ENCODE data around the gene TTN.
A peak's percentile ranks its signal among the peaks of the same experiment; 100 is the strongest.

The TTN gene

GRCh38 chr2:178827111-178827510 lies 19.9 kb upstream of the TTN start:
- Histone ChIP-seq H3K4me3 (ENCODE audit: low read depth, low read length) (no peak overlapping the region), H3K36me3 (replicated peaks) (no peaks in the 10 kb centered on the region), H3K27ac (no peak overlapping the region), H3K27me3 (replicated peaks) (no peaks in the 10 kb centered on the region)
- no peak for DNase-seq
- in situ Hi-C loops (cut with HindIII; ENCODE audit: low pct_ligation_motif_present, low sequenced_read_pairs), result no loop called here
- TF ChIP-seq, protein P1, sequence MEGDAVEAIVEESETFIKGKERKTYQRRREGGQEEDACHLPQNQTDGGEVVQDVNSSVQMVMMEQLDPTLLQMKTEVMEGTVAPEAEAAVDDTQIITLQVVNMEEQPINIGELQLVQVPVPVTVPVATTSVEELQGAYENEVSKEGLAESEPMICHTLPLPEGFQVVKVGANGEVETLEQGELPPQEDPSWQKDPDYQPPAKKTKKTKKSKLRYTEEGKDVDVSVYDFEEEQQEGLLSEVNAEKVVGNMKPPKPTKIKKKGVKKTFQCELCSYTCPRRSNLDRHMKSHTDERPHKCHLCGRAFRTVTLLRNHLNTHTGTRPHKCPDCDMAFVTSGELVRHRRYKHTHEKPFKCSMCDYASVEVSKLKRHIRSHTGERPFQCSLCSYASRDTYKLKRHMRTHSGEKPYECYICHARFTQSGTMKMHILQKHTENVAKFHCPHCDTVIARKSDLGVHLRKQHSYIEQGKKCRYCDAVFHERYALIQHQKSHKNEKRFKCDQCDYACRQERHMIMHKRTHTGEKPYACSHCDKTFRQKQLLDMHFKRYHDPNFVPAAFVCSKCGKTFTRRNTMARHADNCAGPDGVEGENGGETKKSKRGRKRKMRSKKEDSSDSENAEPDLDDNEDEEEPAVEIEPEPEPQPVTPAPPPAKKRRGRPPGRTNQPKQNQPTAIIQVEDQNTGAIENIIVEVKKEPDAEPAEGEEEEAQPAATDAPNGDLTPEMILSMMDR (IDR thresholded peaks at IDR 0.05; ENCODE audit: low read depth, low read length, missing control alignments), result no peak

DNA sequence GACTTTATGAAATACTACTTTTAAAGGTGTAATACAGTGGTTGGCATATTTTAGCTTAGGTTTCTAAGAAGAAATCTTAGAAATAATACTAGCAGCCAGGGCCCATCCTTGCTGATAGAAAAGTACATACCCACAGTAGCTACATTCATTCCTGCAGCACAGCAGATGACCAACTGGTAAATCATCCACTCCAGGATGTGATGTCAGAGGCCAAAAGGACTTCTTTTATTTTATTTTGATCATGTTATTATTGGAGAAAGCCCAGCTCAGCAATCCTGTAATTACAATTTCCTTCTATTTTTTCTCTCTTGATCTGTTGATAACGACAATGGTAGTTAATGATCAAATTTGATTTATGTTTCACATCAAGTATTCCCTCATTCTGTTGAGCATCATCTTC lies 18.0 kb upstream of the TTN start:
- Histone ChIP-seq H3K27me3 (replicated peaks) (no peaks in the 10 kb centered on the region), H3K4me3 (ENCODE audit: low read depth, low read length) (no peak overlapping the region), H3K27ac (no peak overlapping the region), H3K36me3 (replicated peaks) (no peaks in the 10 kb centered on the region)
- in situ Hi-C loops (cut with HindIII; ENCODE audit: low pct_ligation_motif_present, low sequenced_read_pairs), result no loop called here
- TF ChIP-seq, protein P1 (IDR thresholded peaks at IDR 0.05; ENCODE audit: low read depth, low read length, missing control alignments), result no peak
- peak; percentile 89 for DNase-seq

DNA sequence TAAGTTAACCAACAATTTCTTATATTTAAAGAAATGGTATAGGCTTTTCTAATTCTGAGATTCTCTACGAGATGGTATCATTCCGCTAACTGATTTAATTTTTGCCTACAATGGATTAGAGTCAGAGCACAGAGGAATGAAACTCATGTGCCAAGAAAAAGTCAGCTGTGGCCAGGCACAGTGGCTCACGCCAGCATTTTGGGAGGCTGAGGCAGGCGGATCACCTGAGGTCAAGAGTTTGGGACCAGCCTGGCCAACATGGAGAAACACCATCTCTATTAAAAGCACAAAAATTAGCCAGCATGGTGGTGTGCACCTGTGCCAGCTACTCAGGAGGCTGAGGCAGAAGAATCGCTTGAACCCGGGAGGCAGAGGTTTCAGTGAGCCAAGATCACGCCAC lies 17.0 kb upstream of the TTN start:
- TF ChIP-seq, protein P1 (IDR thresholded peaks at IDR 0.05; ENCODE audit: low read depth, low read length, missing control alignments), result no peak
- Histone ChIP-seq H3K36me3 (replicated peaks) (no peaks in the 10 kb centered on the region), H3K27ac (no peak overlapping the region), H3K4me3 (ENCODE audit: low read depth, low read length) (no peak overlapping the region), H3K27me3 (replicated peaks) (no peaks in the 10 kb centered on the region)
- no peak for DNase-seq
- in situ Hi-C loops (cut with HindIII; ENCODE audit: low pct_ligation_motif_present, low sequenced_read_pairs), result loop anchor here (25.0 kb wide), 1 partner anchor 88 kb away; no protein-coding TSS in a partner anchor

- in situ Hi-C loops (cut with HindIII; ENCODE audit: low pct_ligation_motif_present, low sequenced_read_pairs), result loop anchor here (25.0 kb wide), 1 partner anchor 92 kb away; no protein-coding TSS in a partner anchor
- Histone ChIP-seq H3K27ac (no peak overlapping the region), H3K4me3 (ENCODE audit: low read depth, low read length) (no peak overlapping the region), H3K27me3 (replicated peaks) (no peaks in the 10 kb centered on the region), H3K36me3 (replicated peaks) (no peaks in the 10 kb centered on the region)
- DNase-seq, result peak; percentile 5
- TF ChIP-seq, protein P1 (IDR thresholded peaks at IDR 0.05; ENCODE audit: low read depth, low read length, missing control alignments), result no peak
Measured at GRCh38 chr2:178819992-178820391, 12.8 kb upstream of the TTN start.

GRCh38 chr2:178819147-178819875 lies 12.1 kb upstream of the TTN start:
- Histone ChIP-seq H3K36me3 (replicated peaks) (no peaks in the 10 kb centered on the region), H3K27me3 (replicated peaks) (no peaks in the 10 kb centered on the region), H3K4me3 (ENCODE audit: low read depth, low read length) (no peak overlapping the region), H3K27ac (no peak overlapping the region)
- in situ Hi-C loops (cut with HindIII; ENCODE audit: low pct_ligation_motif_present, low sequenced_read_pairs), result loop anchor here (25.0 kb wide), 1 partner anchor 93 kb away; no protein-coding TSS in a partner anchor
- DNase-seq, result no peak
- TF ChIP-seq, protein P1 (IDR thresholded peaks at IDR 0.05; ENCODE audit: low read depth, low read length, missing control alignments), result no peak
